SKM-1 (cell line): ENCODE data around the gene IRF3.
"Not testable (repeated sequence)": the region's sequence is repeated elsewhere in the genome, so short reads cannot be mapped to it uniquely, and the experiment has no call there.

Experiments
- DNase-seq: peaks from one replicate; lab custom pipeline; 2025; ENCODE audit not compliant: unreplicated experiment; lab: John Stamatoyannopoulos, UW

Gene IRF3

DNA sequence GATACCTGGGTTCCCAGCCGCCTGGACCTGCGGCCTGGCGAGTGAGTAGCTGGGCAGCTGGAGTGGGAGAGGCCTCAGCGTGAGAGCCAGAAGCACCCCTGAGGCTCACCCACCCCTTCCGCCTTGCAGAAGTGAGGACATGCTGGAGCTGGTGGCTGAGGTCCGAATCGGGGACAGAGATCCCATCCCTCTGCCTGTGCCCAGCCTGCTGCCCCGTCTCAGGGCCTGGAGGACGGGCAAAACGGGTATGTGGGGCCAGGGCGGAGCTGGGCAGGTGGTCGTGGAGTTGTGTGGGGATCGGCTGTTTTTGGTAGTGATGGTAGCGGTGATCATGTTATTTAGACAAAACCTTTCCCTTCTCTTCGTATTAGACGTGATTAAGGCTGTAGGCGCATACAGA is 19.1 kb downstream of the IRF3 start:
- no peak for DNase-seq

DNA sequence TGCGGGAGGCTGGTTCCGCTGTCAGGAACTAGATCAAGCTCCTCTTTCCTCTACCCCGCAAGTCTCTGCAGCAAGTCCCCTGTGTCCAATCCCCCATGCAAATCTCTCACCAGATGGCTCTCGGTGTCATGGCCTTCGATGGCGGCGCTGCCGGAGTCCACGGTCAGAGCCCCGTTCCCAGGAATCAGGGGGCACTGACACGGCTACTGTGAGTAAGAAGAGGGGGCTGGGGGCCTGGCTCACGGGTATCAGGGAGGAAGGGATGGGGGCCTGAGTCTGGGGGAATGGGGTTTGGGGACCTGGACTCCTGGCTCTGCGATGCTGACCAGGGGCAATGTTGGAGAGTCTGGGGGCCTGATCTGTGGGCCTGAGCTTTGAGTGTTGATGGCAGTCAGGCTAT is 19.7 kb downstream of the IRF3 start:
- no peak for DNase-seq

DNA sequence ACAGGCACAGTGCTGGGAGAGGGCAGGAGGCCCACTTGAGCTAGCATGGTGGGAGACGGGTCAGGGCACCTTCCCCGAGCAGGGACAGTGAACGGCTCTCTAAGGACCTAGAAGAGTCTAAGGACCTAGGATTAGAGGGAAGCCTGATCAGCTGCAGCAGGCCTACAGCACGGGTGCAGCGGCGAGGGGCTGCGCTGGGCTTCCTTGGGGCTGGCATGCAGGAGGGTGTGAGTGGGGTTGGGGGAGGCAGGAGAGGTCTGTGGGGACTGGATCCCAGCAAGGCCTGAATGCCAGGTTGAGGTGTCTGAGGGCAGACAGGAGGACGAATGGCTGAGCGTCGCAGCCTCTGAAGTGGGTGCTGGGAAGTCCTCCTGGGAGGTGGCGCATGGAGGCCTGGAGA is 20.1 kb downstream of the IRF3 start:
- no peak for DNase-seq

DNA sequence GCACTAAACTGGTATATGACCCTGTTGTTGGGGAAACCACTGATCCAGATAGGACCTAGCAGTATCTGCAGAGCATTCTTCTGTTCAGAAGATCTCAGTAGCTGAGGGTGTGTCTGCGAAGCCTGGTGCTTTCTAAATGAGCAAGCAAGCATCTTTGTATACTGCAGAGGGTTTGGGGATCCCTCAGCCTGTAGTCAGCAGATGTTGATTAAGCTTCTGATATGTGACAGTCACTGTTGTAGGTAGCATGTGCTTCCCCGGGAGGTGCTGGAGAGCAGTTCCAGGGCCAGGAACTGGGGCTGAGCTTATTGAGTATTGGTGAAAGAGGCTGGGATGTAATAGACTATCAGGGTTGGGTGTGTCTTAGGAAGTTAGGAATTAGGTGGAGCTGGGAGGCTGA is 22.2 kb downstream of the IRF3 start:
- DNase-seq = no peak

DNA sequence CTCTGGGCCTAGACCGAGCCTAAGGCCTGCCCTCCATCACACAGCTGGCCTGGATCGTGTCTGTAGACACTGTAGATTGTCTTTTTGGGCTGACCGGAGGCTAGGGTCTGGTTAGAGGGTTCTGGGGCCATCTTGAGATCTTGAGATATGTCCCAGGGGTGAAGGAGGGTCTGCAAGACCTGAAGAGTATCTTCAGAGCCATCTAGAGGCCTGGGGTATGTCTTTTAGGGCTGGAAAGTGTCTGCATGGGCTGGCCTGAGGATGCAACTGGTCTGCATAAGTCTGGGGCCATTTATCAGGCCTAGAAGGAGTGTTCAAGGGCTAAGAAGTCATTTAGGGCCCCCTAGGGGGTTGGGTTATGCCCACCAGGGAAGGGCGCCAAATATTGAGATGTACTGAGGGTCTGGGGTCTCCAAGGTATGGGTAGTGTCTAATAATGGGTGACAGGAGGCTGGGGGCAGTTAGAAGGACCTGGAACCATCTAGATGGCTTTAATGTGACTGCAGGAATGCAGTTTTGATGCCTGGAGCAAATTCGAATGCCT is 23.1 kb downstream of the IRF3 start:
- DNase-seq = no peak

DNA sequence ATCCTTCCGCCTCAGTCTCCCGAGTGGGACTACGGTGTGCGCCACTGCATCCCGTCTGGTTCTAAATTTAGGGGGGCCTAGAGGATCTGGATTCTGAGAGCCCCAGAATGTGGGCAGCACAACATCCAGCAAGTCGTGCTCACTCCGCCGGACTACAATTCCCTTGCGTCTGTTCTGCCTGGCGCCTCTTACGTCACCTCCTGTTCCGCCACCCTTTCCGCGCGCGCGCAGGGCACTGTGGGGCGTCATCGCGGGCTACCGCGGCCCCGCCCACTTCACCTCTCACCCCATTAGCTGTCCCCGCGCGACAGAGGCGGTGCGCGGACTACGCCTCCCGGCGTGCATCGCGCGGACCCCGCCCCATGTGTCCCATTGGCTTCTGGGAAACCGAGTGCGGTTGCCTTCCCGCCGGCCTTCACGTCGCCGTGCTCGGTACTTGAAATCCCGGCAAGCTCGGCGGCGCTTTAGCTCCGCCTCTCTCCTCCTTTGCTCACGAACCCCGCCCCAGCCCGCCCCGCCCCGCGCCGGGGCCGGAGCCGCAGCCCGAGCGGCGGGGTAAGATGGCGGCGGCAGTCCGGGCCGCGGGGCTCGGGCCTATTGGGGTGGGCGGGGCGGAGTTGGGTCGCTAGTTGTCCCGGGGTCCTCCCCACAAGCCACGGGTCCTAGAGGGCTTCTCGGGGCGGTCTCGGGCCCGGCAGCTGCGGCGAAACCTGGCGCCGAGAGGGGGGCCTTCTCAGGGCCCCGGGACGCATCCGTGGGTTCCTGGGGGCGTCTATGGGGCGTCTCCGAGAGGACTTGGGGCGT is 23.8 kb downstream of the IRF3 start, which contains the start of gene SCAF1:
Gene SCAF1, plus strand, starts transcription at position 522 of the 804 bp plus-strand sequence. CDS start 2,818 bp downstream, outside the sequence.
- DNase-seq = peak; percentile 86

DNA sequence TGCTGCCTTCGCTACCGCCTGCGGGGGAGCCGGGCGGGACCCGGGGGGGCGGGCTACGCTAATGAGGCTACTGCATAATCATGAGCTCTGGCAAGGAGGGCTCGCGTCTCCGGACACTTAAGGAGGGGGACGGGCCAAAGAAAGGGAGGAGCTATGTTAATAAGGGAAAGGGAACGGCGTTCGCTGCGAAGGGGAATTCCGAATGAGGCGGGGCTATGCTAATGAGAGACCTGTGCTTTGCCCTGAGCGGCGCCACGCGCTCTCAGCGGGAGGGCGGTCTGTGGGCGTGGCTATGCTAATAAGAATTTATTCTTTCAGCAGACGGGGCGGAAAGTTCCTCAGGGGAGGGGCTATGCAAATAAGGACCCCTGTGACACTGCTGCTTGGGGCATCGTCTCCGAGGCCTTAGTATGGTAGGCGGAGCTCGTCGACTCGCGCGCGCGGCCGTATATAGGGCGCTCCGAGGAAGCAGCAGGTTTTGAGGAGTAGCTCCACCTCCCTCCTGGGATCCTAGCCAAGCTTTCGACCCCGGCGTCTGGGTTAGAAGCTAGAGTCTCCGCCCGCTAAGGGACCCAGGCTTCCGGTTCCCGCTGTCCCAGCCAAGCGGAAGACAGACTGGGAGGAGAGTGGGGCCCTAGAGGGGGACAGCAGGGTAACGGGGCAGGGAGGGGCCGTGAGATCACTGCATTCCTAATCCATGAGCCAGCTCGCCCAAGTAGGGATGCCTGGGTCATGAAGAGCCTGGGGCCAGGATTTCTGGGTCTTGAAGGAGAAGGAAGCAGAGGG is 25.4 kb downstream of the IRF3 start, which contains the start of gene RRAS:
Gene RRAS, minus strand, starts transcription at position 31 of the 786 bp plus-strand sequence. CDS start 45 bp downstream, outside the sequence.
- DNase-seq = peak; percentile 66

DNA sequence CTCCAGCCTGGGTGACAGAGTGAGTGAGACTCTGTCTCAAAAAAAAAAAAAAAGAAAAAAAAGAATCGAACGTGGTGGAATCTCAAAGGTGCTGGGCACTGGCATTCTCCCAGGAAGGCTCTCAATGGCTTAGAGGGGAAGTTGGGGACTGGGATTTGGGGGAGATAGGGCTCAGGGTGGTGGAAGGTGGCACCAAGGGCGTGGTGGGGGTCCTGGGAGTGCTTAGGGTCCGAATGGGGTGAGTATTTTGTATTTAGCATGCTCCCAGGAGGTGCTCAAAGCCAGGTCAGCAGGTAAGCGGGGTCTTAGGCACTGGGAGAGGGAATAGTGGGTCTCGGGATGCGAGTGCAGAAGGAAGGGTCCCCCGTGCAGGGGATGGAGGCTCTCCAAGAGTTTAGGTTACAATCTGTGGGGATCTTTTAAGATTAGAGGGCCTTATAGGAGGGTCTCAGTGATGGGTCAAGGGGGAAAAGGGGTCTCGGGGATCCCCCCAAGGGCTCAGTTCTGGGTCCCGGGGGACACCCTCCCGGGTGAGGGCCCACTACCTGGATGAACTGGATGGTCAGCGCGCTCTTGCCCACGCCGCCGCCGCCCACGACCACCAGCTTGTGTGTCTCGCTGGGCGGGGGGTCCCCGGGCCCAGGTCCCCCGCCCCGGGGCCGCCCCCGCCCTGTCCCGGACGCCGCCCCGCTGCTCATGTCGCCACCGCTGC is 26.1 kb downstream of the IRF3 start:
- no peak for DNase-seq

DNA sequence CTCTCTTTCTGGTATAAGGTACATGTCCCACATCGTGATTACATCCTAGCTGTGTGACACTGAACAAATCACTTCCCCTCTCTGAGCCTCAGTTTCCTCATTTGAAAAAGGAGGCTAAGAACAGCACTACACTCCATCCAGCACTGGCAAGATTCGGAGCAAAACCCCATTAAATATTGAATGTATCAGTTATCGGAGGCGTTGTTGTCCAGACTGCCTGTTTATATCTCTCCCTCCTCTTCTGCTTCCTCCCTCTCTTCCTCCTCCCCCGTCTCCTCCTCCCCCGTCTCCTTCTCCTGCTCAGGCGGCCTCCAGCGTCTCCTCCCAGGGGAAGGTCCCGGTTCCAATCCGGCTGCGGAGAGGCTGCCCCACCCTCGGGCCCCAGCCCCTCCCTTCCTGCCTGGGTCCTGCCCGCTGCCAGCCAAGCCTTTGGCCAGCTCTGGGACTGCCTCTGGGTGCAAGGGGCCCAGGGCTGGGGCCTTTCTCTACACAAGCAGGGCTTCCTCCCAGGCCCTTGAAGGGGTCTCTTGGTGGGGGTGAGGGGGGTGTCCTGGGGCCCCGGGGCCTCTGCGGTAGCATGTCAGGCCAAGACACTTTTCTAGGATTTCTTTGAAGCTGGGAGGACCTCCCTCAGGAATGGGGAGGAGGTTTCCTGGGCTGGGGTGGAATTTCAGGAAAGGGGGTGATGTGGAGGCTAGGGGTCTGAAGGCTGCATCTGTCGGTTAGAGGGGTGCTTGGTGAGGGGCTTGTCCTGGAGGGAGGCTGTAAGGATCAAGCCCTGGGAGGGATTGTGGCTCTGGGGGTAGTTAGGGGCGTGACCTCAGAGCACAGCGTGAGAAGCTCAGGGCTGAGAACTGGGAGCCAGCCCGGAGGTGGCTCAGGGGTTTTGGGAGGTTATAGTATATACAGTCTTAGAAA is 27.6 kb downstream of the IRF3 start:
- peak; percentile 3 for DNase-seq

DNA sequence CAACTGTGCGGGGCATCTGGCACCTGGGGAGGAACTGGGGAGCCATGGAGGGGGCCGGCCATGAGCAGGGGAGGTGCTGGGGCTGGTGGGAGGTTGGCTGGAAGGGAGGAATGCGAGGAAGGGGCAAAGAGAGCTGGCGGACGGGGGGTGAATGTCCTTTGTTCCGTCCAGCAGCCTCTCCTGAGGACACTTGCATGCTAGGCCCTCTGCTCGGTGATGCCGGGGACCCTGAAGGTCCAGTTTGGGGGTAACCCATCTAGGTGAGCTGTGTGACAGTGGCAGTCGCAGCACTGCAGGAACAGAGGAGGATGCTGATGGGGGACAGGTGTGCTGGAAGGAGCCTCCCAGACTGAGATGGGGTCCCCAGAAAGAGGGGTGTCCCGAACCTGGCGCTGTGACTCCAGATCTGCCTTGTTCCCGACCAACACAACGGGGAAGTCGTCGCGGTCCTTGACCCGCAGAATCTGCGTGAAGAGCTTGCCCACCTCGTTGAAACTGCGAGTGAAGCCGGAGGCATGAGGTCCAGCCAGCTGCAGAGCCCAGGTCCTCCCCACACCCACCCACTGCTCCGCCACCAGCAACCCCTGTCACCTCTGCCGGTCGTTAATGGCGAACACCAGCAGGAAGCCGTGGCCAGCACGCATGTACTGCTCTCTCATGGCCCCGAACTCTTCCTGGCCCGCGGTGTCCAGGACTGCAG is 29.3 kb downstream of the IRF3 start:
- no peak for DNase-seq

DNA sequence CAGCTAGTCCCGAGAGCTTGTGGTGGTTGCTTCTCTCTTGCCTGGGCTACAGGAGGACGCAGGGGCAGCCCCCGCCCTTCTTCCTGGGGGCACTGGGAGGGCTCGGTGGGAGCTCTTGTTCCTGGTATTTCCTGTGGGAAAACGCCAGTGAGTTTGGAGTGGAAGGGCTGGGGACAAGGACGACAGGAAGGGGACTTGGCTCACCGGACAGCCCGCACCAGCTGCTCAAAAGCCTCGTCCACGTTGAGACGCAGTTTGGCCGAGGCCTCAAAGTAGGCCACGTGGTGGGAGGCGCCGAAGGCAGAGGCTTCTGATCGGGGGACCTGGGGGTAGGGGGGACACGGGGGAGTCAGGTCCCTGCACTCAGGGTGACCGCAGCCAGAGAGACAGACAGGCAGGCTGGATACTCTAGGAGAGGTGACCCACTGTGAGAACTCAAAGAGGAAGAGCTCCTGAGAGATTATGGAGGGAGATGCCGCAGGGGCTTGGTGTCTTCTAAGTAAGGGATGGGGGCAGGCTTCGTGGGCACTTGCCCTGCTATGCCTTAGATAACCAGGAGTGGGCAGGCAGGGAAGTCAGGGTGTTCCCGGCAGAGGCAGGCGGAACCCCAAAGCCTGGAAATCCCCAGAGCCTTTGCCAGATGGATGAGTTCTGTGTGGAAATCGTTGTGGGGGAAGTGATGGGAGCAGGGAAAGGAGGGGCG is 30.0 kb downstream of the IRF3 start:
- no peak for DNase-seq

DNA sequence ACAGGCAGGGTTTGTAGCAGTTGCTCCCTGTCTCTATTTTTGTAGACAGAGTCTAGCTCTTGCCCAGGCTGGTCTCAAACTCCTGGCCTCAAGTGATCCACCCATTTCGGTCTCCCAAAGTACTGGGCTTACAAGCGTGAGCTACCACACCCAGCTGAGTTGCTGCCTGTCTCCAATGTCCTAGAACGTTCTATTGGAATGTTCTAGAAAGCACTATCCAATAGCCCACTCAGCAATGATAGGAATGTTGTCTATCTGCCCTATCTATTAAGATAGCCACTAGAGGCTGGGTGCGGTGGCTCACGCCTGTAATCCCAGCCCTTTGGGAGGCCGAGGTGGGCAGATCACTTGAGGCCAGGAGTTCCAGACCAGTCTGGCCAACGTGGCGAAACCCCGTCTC is 32.4 kb downstream of the IRF3 start:
- DNase-seq = not testable (repeated sequence)

DNA sequence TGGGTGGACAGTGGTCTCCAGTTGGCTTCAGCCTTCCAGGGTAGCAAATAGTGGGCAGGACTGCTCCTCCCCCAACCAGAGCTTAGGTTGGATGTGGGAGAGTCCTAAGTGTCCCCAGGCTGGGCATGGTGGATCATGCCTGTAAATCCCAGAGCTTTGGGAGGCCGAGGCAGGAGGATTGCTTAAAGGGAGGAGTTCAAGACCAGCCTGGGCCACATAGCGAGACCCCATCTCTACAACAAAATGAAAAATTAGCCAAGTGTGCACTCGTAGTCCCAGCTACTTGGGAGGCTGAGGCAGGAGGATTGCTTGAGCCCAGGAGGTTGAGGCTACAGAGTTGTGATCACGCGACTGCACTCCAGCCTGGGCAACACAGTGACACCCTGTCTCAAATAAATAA is 33.1 kb downstream of the IRF3 start:
- no peak for DNase-seq

DNA sequence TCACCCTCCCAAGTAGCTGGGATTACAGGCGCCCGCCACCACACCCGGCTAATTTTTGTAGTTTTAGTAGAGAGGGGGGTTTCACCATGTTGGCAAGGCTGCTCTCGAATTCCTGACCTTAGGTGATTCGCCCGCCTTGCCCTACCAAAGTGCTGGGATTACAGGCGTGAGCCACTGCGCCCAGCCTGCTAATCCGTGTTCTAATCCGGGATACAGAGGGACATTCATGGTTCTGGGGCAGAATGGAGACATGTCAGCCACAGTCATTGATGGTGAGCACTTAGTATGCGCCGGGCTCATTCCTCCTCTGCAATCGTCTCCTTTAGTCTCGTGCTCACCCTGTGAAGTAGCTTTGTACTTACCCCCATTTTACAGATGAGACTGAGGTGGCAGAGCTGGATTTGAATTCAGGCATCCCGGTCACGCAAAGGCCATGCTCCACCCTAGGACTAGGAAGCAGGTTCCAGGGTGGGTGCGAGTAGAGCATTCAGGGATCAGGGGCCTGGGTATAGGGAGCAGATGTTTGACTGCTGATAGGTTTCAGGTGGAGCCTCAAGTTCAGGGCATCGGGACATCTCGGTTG is 34.0 kb downstream of the IRF3 start:
- DNase-seq = no peak

DNA sequence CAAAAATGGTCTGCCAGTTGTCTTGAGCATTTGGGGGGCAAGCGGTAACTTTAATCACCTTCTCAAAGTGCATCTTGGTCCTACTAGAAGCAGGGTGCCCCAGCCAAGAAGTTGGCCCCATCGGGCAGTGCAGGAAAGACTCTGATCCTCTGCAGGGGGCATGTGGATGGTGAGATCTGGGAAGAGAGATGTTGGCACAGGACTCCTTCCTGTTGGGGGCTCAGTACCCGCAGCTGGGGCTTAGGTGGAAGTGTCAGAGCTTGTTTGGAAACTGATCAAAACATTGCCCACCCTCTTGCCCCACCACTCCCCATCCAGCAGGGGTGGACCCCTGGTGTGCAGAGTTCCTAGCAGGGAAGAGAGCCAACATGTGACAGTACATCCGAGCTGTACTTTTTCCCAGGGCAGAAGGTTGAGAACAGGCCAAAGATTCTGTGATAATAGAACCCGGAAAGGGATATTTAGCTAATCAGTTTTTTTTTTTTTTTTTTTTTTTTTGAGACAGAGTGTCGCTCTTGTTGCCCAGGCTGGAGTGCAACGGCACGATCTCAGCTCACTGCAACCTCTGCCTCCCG is 34.6 kb downstream of the IRF3 start:
- DNase-seq = no peak

DNA sequence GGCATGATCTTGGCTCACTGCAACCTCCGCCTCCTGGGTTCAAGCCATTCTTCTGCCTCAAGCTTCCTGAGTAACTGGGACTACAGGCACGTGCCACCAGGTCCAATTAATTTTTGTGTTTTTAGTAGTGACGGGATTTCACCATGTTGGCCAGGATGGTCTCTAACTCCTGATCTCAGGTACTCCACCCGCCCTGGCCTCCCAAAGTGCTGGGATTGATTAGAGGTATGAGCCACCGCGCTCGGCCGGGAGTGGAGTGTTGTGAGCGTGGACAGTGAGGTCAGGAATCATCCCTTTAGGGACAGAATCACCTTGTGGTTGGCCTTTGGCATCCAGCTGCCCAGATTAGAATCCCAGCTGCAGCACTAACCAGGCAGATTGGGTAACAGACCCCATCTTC is 36.0 kb downstream of the IRF3 start:
- DNase-seq = no peak

DNA sequence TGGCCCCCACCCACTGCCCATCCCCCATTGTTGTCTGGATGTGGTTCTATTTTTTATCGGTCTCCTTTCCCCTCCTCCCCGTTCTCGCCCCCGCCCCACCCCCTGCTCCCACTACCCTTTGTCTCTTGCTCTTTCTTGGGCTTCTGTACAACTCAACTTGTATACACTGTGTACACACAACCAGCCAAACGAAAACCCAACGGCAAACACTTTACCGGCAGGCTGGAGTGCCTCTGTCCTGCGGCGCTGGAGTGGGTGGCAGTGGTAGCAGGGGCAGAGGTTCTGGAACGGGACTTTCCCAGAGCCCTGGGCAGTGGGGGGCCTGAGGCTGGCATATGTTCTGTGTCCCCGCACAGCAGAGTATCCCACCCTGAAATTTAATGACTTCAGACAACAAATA is 39.4 kb downstream of the IRF3 start:
- no peak for DNase-seq
